Transverse colon (tissue), 3 donors: ENCODE measurements around the gene DOCK1.

Experiments used
- POLR2A ChIP-seq: fragments of 450-650 bp; IDR thresholded peaks from one replicate; pipeline ENCODE4 v1.6.1; 2016; ENCODE audit warnings: antibody characterized with exemption, mild to moderate bottlenecking, moderate library complexity
- TF ChIP-seq, protein P1 (sequence below), 5 experiments: fragments of 200-600 bp in 3 of 5; fragments of 450-650 bp in 2 of 5; sonication (generic) in 3 of 5; IDR thresholded peaks; 1 replicate in 2 of 5; 2 replicates in 3 of 5; pipeline ENCODE4 v1.5.1; 2016 to 2017; ENCODE audit warnings: antibody characterized with exemption in 5 of 5, inconsistent platforms in 3 of 5, mild to moderate bottlenecking in 2 of 5, moderate library complexity in 1 of 5

- TF ChIP-seq, protein P1, sequence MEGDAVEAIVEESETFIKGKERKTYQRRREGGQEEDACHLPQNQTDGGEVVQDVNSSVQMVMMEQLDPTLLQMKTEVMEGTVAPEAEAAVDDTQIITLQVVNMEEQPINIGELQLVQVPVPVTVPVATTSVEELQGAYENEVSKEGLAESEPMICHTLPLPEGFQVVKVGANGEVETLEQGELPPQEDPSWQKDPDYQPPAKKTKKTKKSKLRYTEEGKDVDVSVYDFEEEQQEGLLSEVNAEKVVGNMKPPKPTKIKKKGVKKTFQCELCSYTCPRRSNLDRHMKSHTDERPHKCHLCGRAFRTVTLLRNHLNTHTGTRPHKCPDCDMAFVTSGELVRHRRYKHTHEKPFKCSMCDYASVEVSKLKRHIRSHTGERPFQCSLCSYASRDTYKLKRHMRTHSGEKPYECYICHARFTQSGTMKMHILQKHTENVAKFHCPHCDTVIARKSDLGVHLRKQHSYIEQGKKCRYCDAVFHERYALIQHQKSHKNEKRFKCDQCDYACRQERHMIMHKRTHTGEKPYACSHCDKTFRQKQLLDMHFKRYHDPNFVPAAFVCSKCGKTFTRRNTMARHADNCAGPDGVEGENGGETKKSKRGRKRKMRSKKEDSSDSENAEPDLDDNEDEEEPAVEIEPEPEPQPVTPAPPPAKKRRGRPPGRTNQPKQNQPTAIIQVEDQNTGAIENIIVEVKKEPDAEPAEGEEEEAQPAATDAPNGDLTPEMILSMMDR (IDR thresholded peaks at IDR 0.05) = no peak
- no peak for TF ChIP-seq POLR2A
Measured at GRCh38 chr10:127215866-127216265, 310.6 kb downstream of the DOCK1 start.
